KBM-7 (cell line): Measurements from ENCODE around the gene HIP1.
"Not testable (repeated sequence)": the region's sequence is repeated elsewhere in the genome, so short reads cannot be mapped to it uniquely, and the experiment has no call there.

Experiments used
- DNase-seq: peaks from one replicate; pipeline ENCODE4 v3.0.0-alpha.2; 2015
- in situ Hi-C: fragments of 300-500 bp; cut with MboI; formaldehyde crosslinking; loops from 2 replicates; pipeline ENCODE4 v1.14.3; 2020; ENCODE audit warnings: low sequenced_read_pairs, low pct_unique_long_range_greater_than_20kb, mixed read lengths

The HIP1 gene

DNA sequence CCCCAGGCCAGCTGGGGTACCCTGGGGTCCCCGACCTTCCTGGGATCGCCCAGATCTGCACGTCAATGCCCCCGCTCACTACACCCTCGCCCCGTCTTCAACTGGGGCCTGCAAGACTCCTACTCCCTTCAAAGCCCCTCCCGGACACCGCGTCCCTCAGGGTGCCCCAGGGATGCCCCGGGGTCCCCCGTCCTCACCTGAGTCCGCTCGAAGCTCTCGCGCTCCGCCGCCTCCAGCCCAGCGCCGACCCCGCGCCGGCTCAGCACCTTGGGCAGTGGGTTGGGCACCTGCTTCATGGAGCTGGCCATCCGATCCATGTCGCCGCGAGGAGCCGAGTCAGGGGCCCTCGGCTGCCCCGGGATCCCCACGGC lies at the start of gene HIP1:
Gene HIP1 (minus strand): TSS at position 338 of the 371 bp plus-strand sequence. CDS start 21 bp downstream, at position 317.
- DNase-seq: no peak
- in situ Hi-C loops: no loop called here

- in situ Hi-C loops, DNase-seq: not testable (repeated sequence)
These were observed 49.6 kb upstream of the HIP1 start for GRCh38 chr7:75788154-75788847.

- in situ Hi-C loops, DNase-seq: not testable (repeated sequence)
These were observed 44.3 kb upstream of the HIP1 start for GRCh38 chr7:75783058-75783457.

- in situ Hi-C loops, DNase-seq: not testable (repeated sequence)
These were observed 42.0 kb upstream of the HIP1 start for GRCh38 chr7:75780647-75781273.

DNA sequence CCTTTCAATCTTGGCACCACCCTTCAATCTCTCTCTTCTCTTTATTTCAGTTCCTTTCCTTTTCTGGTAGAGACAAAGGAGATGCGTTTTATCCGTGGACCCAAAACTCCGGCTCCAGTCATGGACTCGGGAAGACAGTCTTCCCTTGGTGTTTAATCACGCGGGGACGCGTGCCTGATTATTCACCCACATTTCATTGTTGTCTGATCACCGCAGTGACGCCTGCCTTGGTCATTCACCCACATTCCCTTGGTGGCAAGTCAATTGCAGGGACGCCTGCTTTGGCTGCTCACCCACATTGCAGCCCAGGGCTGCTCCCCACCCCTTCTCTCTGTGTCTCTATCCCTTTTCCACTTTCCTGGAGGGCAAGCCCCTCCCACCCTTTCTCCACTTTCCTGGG lies 40.8 kb upstream of the HIP1 start:
- in situ Hi-C loops, DNase-seq: not testable (repeated sequence)

DNA sequence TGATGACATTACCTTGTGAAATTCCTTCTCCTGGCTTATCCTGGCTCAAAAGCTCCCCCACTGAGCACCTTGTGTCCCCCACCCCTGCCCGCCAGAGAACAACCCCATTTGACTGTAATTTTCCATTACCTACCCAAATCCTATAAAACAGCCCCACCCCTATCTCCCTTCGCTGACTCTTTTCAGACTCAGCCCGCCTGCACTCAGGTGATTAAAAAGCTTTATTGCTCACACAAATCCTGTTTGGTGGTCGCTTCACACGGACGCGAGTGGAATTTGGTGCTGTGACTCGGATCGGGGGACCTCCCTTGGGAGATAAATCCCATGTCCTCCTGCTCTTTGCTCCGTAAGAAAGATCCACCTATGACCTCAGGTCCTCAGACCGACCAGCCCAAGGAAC lies 40.3 kb upstream of the HIP1 start:
- in situ Hi-C loops, DNase-seq: not testable (repeated sequence)

DNA sequence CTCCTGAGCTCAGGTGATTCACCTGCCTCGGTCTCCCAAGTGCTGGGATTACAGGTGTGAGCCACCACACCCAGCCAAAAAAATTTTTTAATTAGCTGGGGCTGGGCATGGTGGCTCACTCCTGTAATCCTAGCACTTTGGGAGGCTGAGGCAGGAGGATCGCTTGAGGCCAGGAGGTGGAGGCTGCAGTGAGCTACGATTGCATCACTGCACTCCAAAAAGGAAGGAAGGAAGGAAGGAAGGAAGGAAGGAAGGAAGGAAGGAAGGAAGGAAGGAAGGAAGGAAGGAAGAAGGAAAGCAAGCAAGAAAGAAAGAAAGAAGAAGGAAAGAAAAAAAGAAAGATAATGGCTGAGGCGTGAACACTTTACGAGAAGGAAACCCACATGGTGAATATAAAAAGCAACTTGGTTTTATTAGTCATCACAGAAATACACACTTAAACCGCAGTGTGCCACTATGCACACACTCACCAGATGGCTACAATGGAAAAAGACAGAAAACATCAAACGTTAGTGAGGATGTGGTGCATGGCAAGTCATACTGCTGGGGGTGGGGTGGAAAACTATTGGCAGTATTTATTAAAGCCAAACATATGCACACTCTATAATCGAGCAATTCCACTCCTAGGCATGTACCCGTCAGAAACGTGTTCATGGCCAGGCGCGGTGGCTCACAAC lies 37.7 kb upstream of the HIP1 start:
- in situ Hi-C loops: no loop called here
- DNase-seq: peak; percentile 60

- DNase-seq, in situ Hi-C loops: not testable (repeated sequence)
These were observed 35.2 kb upstream of the HIP1 start for GRCh38 chr7:75773958-75774357.

DNA sequence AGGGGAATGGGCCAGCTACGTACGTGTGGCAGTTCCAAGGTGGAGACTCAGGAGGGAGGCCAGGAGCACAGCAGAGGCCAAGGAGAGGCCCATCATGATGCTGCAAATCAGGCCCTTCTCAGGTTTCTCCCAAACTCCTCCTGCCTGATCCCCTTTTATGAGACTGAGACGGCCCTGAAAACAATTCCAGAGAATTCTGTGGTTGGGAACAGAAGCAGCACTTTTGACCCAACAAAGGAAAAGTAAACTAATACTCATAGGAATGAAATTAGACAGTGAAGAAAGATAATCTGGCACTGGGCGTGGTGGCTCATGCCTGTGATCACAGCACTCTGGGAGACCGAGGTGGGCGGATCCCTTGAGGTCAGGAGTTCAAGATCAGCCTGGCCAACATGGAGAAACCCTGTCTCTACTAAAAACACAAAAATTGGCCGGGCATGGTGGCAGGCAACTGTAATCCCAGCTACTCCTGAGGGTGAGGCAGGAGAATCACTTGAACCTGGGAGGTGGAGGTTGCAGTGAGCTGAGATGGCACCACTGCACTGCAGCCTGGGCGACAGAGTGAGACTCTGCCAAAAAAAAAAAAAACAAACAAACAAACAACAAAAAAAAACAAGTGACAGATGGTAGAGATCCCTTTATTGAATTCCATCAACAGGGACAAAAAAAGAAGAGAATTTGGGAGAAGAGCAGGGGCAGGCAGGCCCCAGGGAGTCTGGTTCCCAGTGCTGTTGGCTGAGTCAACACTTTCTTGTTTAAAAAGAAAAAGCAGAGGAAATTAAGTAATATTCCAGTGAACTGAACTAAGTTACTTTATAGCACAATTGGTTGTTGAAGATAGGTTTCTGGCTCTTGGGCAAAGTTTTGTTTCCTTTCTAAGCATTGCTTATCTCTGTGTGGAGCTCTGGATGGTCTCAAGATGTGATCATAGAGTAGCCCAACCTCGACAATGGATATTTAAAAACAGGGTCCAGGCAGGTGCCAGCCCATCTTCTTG lies 33.6 kb upstream of the HIP1 start, which contains the start of gene CCL26:
Gene CCL26 (minus strand): TSS at position 131 of the 997 bp plus-strand sequence. CDS start 35 bp downstream, at position 96.
- in situ Hi-C loops: no loop called here
- DNase-seq: no peak

DNA sequence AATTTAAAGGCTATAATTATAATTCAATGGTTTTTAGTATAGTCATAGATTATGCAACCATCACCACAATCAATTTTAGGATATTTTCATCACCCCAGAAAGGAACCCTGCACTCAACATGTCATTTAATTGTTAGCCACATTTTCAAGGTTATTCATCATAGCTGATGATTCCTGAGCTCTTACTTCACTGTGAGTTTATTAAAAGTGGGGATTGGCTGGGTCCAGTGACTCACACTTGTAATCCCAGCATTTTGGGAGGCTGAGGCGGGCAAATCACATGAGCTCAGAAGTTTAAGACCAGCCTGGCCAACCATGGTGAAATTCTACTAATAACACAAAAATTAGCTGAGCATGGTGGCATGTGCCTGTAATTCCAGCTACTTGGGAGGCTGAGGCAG lies 32.5 kb upstream of the HIP1 start:
- DNase-seq: no peak
- in situ Hi-C loops: no loop called here

DNA sequence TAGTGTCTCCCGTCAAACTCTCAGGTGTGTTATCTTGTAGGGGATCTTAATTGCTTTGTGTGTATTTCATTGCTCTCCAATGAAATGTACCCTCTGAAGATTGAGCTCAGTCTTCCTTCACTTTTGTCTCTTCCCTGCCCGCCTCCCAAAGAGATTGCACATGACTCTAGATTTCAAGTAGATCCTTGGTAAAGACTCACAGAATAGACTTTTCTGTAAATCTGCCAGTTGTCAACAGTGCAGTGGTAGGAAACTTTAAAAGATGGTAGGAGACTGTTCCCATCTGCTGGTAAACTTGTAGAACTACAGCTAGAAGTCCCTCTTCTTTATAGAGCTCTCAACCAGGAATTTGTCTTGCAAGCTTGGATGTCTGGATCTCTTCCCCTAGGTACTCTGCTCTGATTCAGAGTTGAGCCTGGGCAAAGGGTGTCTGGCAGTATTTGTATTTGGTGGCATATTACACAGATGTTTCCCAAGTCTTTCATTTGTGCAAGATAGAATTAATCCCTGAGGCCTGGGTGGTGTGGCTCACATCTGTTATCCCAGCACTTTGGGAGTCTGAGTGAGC lies 23.7 kb upstream of the HIP1 start:
- peak; percentile 63 for DNase-seq
- in situ Hi-C loops: no loop called here

DNA sequence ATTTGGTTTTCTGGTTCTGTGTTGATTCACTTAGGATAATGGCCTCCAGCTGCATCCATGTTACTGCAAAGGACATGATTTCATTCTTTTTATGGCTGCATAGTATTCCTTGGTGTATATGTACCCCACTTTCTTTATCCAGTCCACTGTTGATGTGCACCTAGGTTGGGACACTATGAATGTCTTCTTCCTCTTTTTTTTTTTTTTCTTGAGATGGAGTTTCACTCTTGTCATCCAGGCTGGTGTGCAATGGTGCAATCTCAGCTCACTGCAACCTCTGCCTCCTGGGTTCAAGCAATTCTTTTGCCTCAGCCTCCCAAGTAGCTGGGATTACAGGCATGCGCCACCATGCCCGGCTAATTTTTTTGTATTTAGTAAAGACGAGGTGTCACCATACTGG lies 23.1 kb upstream of the HIP1 start:
- DNase-seq, in situ Hi-C loops: not testable (repeated sequence)

DNA sequence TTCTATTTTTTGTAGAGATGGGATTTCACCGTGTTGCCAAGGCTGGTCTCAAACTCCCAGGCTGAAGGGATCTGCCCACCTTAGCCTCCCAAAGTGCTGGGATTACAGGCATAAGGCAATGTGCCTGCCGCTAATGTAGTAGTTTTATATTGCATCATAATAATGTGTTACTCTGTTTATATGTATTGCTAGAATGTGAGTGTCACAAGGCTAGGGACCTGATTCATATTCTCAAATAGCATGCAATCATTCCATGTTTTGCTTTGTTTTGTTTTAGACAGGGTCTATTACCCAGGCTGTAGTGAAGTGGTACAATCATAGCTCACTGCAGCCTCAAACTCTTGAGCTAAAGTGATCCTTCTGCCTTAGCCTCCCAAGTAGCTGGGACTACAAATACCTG lies 19.8 kb upstream of the HIP1 start:
- DNase-seq: no peak
- in situ Hi-C loops: no loop called here

DNA sequence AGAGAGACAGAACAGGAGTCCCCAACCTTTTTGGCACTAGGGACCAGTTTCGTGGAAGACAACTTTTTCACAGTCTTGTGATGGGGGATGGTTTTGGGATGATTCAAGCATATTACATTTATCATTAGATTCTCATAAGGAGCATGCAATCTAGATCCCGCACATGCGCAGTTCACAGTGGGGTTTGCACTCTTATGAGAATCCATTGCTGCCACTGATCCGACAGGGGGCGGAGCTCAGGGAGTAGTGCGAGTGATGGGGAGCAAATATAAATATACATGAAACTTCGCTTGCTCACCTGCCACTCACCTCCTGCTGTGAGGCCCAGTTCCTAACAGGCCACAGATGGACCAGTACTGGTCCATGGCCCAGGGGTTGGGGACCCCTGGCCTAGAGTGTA lies 19.1 kb upstream of the HIP1 start:
- DNase-seq: no peak
- in situ Hi-C loops: no loop called here

- in situ Hi-C loops: no loop called here
- DNase-seq: peak; percentile 50
These were observed 18.4 kb upstream of the HIP1 start for GRCh38 chr7:75756991-75757676.

GRCh38 chr7:75756206-75756990 lies 17.7 kb upstream of the HIP1 start:
- DNase-seq: no peak
- in situ Hi-C loops: no loop called here

DNA sequence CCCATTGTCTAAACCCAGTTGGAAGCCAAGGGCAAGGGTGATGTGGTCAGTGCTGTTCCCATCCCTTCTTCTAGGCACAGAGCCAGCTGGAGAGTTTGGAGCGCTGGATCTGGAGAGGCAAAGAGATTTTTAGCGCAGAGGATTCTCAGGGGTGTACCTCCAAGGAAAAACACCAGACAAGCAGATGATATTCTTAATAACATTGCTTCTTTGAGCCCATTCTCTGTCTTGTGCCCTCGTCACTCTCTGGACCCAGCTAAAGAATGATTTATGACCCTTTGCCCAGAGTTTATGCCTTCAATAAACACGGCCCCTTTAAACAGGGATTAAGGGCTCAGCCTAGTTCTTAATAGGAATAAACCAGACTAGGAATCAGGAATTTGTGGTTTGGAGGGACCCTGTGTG lies 4.7 kb upstream of the HIP1 start:
- no peak for DNase-seq
- in situ Hi-C loops: no loop called here
